Panc1 (cell line): Measurements from ENCODE around the gene STARD9.

Experiments used
- CTCF ChIP-seq: fragments of 450-650 bp; IDR thresholded peaks from 2 replicates; pipeline ENCODE4 v1.5.1; 2017; ENCODE audit warnings: mild to moderate bottlenecking
- POLR2AphosphoS5 ChIP-seq: IDR thresholded peaks from 2 replicates; pipeline ENCODE4 v1.6.1; 2012; ENCODE audit warnings: mild to moderate bottlenecking, low read depth, low read length, moderate library complexity
- SIN3A ChIP-seq: IDR thresholded peaks from 2 replicates; pipeline ENCODE4 v1.6.1; 2012; ENCODE audit warnings: low read depth, mild to moderate bottlenecking, low read length, moderate library complexity, borderline replicate concordance; ENCODE audit not compliant: insufficient read depth
- TCF7L2 ChIP-seq: IDR thresholded peaks from 2 replicates; pipeline ENCODE4 v1.6.1; 2011; ENCODE audit warnings: mild to moderate bottlenecking, low read depth, low read length, inconsistent platforms
- TF ChIP-seq, protein P1 (sequence below), 2 experiments: IDR thresholded peaks; 2 replicates each; pipeline ENCODE4 v1.6.1; 2011 to 2012; ENCODE audit warnings: low read depth in 2 of 2, control low read depth in 1 of 2, low read length in 1 of 2, mild to moderate bottlenecking in 1 of 2, moderate library complexity in 1 of 2; ENCODE audit not compliant: insufficient read depth in 1 of 2

GRCh38 chr15:42728972-42729371 lies 153.6 kb downstream of the STARD9 start:
- TF ChIP-seq CTCF (no peak), POLR2AphosphoS5 (no peak), TCF7L2 (no peak), SIN3A (no peak)
- TF ChIP-seq, protein P1, sequence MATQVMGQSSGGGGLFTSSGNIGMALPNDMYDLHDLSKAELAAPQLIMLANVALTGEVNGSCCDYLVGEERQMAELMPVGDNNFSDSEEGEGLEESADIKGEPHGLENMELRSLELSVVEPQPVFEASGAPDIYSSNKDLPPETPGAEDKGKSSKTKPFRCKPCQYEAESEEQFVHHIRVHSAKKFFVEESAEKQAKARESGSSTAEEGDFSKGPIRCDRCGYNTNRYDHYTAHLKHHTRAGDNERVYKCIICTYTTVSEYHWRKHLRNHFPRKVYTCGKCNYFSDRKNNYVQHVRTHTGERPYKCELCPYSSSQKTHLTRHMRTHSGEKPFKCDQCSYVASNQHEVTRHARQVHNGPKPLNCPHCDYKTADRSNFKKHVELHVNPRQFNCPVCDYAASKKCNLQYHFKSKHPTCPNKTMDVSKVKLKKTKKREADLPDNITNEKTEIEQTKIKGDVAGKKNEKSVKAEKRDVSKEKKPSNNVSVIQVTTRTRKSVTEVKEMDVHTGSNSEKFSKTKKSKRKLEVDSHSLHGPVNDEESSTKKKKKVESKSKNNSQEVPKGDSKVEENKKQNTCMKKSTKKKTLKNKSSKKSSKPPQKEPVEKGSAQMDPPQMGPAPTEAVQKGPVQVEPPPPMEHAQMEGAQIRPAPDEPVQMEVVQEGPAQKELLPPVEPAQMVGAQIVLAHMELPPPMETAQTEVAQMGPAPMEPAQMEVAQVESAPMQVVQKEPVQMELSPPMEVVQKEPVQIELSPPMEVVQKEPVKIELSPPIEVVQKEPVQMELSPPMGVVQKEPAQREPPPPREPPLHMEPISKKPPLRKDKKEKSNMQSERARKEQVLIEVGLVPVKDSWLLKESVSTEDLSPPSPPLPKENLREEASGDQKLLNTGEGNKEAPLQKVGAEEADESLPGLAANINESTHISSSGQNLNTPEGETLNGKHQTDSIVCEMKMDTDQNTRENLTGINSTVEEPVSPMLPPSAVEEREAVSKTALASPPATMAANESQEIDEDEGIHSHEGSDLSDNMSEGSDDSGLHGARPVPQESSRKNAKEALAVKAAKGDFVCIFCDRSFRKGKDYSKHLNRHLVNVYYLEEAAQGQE (IDR thresholded peaks at IDR 0.05; ENCODE audit: insufficient read depth in 1 of 2, low read depth in 2 of 2, low read length in 1 of 2) = no peak
